Nephron progenitor cell (in vitro differentiated cells): ENCODE measurements around the gene ARGLU1.
A peak's percentile ranks its signal among the peaks of the same experiment; 100 is the strongest.

ENCODE experiments used
- DNase-seq: peaks from one replicate; pipeline ENCODE4 v3.0.0; 2021
- H3K27ac Mint-ChIP-seq: 2 replicates; pipeline ENCODE4 v1.8.0; 2021; ENCODE audit warnings: mild to moderate bottlenecking, moderate library complexity, mixed read lengths
- H3K27me3 Mint-ChIP-seq: 2 replicates; pipeline ENCODE4 v1.8.0; 2021; ENCODE audit warnings: mild to moderate bottlenecking, low read depth, mixed read lengths; ENCODE audit not compliant: poor library complexity
- H3K36me3 Mint-ChIP-seq: 2 replicates; pipeline ENCODE4 v1.8.0; 2021; ENCODE audit warnings: low read depth, mixed read lengths
- H3K4me1 Mint-ChIP-seq: 2 replicates; pipeline ENCODE4 v1.8.0; 2021; ENCODE audit warnings: mixed read lengths
- H3K4me3 Mint-ChIP-seq: 2 replicates; pipeline ENCODE4 v1.8.0; 2021; ENCODE audit warnings: mild to moderate bottlenecking, moderate library complexity, mixed read lengths
- H3K9me3 Mint-ChIP-seq: 2 replicates; pipeline ENCODE4 v1.8.0; 2021; ENCODE audit warnings: mild to moderate bottlenecking, moderate library complexity, mixed read lengths
- TF ChIP-seq, protein P1 (sequence below): fragments of 200-600 bp; sonication (generic); IDR thresholded peaks from 2 replicates; pipeline ENCODE4 v1.5.0; 2021; ENCODE audit warnings: antibody characterized with exemption

ARGLU1 gene

DNA sequence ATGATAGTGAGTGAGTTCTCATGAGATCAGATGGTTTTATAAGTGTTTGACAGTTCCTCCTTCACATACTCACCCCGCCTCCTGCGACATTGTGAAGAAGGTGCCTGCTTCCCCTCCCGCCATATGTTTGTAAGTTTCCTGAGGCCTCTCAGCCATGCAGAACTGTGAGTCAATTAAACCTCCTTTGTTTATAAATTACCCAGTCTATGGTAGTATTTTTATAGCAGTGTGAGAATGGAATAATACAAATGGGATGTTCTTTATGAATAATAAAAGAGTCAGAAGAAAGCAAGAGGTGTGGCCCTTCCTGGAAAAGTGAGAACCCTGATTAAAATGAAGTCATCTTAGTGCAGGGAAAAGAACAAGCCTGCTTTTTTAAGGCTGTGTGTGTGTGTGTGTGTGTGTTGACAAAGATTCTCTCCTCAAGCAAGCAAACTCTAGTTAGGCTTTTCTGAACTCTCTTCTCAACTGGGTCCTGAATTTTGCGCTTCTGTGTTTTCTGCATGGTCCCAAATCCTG, 18.8 kb upstream of the ARGLU1 start:
- DNase-seq = no peak
- H3K36me3 Mint-ChIP-seq = peaks cover 29% of the 10 kb centered on the region
- no peak overlapping the region for H3K4me3 Mint-ChIP-seq
- no peaks in the 10 kb centered on the region for H3K27me3 Mint-ChIP-seq
- H3K27ac Mint-ChIP-seq = no peak overlapping the region
- peaks cover 48% of the 10 kb centered on the region for H3K9me3 Mint-ChIP-seq
- TF ChIP-seq, protein P1, sequence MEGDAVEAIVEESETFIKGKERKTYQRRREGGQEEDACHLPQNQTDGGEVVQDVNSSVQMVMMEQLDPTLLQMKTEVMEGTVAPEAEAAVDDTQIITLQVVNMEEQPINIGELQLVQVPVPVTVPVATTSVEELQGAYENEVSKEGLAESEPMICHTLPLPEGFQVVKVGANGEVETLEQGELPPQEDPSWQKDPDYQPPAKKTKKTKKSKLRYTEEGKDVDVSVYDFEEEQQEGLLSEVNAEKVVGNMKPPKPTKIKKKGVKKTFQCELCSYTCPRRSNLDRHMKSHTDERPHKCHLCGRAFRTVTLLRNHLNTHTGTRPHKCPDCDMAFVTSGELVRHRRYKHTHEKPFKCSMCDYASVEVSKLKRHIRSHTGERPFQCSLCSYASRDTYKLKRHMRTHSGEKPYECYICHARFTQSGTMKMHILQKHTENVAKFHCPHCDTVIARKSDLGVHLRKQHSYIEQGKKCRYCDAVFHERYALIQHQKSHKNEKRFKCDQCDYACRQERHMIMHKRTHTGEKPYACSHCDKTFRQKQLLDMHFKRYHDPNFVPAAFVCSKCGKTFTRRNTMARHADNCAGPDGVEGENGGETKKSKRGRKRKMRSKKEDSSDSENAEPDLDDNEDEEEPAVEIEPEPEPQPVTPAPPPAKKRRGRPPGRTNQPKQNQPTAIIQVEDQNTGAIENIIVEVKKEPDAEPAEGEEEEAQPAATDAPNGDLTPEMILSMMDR = no peak
- no peaks in the 10 kb centered on the region for H3K4me1 Mint-ChIP-seq

DNA sequence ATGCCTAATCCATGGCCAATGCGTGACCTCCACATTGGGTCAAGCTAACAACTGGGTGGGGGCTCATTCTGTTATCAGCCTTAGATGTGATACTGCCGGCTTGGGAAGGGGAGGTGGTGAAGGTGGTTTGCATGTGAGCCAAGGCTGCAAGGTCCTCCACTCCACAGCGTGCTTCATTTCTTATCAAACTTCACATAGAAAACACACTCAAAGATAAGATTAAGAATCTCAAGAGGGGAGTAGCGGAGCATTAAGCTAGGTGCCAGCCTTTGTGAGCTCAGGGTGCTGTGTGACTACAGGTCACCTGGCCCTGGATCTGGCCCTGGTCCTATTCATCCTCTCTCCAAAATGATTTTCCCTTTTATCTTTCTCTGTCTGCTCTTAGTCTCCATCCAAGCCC, 13.3 kb upstream of the ARGLU1 start:
- H3K4me1 Mint-ChIP-seq = peaks cover 14% of the 10 kb centered on the region
- H3K36me3 Mint-ChIP-seq = peaks cover 17% of the 10 kb centered on the region
- DNase-seq = no peak
- TF ChIP-seq, protein P1 = no peak
- no peak overlapping the region for H3K4me3 Mint-ChIP-seq
- H3K27ac Mint-ChIP-seq = no peak overlapping the region
- H3K27me3 Mint-ChIP-seq = no peaks in the 10 kb centered on the region
- H3K9me3 Mint-ChIP-seq = peaks cover 26% of the 10 kb centered on the region

DNA sequence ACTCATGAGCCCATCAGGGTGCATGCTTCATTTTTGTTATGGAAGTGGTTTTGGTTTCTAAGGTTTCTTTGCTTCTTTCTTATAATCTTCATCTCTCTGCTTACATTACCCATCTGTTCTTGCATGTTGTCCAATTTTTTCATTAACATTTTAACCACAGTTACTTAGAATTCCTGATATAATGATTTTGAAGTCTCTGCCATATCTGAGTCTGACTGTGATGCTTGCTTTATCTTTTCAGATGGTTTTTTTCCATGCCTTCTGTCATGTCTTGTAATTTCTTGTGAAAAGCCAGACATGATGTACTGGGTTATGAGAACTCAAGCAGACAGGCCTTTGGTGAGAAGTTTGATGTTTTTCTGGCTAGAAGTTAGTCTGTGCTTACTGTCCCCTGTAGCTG, 8.0 kb upstream of the ARGLU1 start:
- H3K36me3 Mint-ChIP-seq = peaks cover 19% of the 10 kb centered on the region
- H3K9me3 Mint-ChIP-seq = no peaks in the 10 kb centered on the region
- H3K27me3 Mint-ChIP-seq = no peaks in the 10 kb centered on the region
- H3K27ac Mint-ChIP-seq = no peak overlapping the region
- H3K4me1 Mint-ChIP-seq = peaks cover 14% of the 10 kb centered on the region
- TF ChIP-seq, protein P1 = no peak
- H3K4me3 Mint-ChIP-seq = no peak overlapping the region
- DNase-seq = no peak

DNA sequence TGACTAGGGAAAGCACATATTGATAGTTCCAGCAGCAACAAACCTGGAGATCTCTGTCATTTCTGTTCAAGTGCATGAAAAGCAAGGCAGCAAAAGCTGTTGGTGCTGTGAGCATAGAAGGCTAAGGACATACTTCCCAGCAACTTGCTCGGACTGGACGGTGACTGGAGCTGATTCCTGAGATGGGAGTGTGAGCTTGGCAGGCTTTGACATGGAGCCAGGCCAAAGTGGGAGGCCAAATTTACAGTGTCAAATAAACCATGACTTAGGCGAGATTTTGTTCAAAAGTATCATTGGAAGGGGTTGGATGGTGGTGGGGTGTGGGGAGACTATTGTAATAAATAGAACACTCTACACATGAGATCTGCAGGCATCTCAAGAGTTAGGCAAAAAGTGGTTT, 5.9 kb upstream of the ARGLU1 start:
- no peak overlapping the region for H3K4me3 Mint-ChIP-seq
- no peak overlapping the region for H3K27ac Mint-ChIP-seq
- H3K36me3 Mint-ChIP-seq = peaks cover 19% of the 10 kb centered on the region
- no peaks in the 10 kb centered on the region for H3K9me3 Mint-ChIP-seq
- no peak for DNase-seq
- TF ChIP-seq, protein P1 = no peak
- peaks cover 3% of the 10 kb centered on the region for H3K27me3 Mint-ChIP-seq
- peaks cover 14% of the 10 kb centered on the region for H3K4me1 Mint-ChIP-seq

DNA sequence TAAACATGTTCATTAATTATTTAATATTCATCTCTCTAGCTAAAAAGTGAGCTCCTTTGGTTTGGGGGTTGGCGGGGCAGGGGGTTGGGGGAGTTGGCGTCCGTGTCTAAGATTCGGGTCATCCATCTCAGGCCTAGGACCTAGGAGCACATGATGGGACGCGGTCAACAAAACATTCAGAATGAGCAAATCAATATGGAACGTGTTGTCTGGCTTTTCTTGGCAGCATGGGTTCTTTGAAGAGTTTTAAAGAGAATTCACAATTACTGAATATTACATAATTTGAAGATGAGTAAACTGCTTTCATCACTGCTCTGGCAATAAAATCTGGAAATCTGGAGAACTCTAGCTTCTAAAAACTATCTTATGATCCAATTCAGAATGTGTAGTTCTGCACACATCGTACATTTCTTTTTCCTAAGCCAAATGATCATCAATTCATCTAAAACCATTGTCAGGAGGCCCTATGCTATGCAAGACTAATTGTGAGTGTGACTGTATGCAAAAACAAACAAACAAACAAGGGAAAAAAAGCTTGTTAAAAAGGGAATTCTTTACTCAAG, 5.4 kb upstream of the ARGLU1 start:
- Mint-ChIP-seq H3K4me3 (no peak overlapping the region), H3K27ac (no peak overlapping the region), H3K4me1 (peaks cover 18% of the 10 kb centered on the region), H3K36me3 (peaks cover 19% of the 10 kb centered on the region), H3K9me3 (no peaks in the 10 kb centered on the region), H3K27me3 (peaks cover 3% of the 10 kb centered on the region)
- no peak for DNase-seq
- TF ChIP-seq, protein P1 = no peak

DNA sequence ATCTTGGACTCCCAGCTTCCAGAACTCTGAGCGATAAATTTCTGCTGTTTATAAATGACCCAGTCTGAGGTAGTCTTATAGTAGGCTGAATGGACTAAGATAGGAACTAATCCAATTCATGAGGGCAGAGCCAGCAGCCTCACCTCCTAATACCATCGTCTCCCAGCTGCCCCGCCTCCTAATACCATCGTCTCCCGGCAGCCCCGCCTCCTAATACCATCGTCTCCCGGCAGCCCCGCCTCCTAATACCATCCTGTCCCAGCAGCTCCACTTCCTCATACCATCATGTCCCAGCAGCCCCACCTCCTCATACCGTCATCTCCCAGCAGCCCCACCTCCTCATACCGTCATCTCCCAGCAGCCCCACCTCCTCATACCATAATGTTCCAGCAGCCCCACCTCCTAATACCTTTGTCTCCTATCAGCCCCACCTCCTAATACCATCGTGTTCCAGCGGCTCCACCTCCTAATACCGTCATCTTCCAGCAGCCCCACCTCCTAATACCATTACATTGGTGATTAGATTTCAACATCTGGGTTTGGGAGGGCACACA, 2.4 kb upstream of the ARGLU1 start:
- Mint-ChIP-seq H3K27me3 (peaks cover 3% of the 10 kb centered on the region), H3K27ac (no peak overlapping the region), H3K4me3 (peak overlapping the region; percentile 68), H3K4me1 (peaks cover 20% of the 10 kb centered on the region), H3K36me3 (peaks cover 19% of the 10 kb centered on the region), H3K9me3 (no peaks in the 10 kb centered on the region)
- DNase-seq = peak; percentile 63
- TF ChIP-seq, protein P1 = no peak
